Measurements from ENCODE around the gene TRAPPC10.

The TRAPPC10 gene

GRCh38 chr21:44006017-44006619, 6.0 kb upstream of the TRAPPC10 start:
- no peak for ATAC-seq

DNA sequence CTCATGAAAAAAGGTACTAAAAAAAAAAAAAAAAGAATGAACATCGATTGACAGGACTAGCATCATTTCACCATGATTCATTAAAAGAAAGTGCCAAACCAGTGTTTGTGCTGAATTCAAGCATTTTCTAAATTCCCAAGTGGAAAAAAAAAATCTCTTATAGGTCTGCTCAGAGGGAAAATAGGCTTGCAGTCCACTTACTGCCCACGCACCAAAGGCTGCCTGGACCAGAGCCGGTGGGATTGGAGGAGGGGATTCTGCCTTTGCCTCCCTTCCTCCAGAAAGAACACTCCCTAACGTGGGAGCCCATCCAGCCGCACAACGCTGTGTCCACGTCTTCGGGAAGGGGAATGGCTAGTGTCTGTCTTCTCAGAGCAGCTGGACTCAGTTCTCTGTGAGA, 5.5 kb upstream of the TRAPPC10 start:
- ATAC-seq, result no peak

- no peak for ATAC-seq
Observed at GRCh38 chr21:44010429-44010828, 1.7 kb upstream of the TRAPPC10 start.

- no peak for ATAC-seq
Observed at GRCh38 chr21:44011123-44011522, 986 bp upstream of the TRAPPC10 start.

DNA sequence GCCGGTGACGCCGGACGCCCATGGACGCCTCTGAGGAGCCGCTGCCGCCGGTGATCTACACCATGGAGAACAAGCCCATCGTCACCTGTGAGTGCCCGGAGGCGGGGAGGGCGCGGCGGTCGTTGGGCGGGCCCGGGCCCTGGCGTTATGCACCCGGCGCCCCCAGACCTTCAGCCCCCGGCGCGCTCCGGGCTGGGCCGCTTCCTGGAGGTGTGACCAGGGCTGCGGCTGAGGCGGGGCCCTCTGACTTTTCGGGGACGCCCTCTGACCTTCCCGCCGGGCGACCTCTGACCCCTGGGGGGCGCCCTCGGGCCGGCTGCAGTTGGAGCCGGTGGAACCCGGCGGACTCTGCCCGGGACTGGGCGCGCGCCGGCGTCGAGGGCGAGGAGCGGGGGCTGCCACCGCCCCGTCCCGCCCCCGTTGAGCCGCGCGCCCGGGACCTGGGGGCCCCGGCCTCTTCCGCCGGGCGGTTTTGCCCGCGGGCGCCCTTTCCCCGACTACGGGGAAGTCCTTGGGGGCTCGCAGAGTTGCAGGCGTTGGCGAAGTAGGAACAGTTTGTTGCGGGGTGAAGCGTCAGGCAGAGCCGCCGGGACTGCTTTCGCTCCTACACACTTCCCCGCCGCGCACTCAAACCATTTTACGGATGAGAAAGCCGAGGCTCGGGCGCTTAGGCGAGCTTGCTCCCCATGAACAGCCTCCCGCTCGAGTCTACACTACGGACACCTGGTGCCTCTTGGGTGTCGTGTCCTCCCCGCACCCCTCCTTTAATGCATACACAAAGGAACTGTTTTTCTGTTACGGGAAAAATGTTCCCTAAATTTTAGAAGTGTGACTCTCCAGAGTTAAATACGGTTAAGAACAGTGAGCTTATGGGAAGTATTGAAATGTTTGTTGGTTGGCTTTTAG, 618 bp downstream of the TRAPPC10 start:
- ATAC-seq, result peak; percentile 77

DNA sequence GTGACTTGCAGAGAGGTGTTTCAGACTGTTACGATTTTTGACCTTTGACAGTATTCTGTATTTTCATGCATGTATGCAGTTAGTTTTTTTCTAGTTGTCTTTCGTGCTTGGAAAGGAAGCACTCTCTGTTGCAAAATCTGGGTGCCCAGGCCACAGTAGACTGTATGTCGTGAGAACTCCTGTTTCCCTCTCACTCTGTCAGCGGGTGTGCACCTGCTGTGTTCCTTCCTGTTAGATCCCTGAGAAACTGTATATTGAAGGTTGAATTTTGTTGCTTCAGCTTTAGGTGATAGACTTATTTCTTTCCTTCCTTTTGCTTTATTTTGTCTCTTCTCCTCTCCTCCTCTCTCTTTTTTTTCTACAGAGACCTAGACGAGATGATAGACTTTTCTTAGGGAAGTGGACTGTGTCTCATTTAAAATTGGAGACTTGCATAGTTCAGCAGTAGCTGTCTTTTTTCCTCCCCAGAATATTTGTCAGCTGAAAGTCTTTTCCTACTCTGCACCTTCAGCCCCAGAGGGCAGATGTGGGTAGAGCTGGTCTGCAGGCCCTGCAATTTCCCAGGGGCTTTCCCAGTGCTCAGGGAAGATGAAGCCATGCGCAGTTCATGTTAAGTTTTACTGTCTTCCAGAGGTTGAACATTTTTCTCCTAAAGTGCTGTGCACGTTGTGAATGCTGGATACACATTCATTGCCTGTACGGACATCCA, 1.4 kb downstream of the TRAPPC10 start:
- ATAC-seq, result no peak

DNA sequence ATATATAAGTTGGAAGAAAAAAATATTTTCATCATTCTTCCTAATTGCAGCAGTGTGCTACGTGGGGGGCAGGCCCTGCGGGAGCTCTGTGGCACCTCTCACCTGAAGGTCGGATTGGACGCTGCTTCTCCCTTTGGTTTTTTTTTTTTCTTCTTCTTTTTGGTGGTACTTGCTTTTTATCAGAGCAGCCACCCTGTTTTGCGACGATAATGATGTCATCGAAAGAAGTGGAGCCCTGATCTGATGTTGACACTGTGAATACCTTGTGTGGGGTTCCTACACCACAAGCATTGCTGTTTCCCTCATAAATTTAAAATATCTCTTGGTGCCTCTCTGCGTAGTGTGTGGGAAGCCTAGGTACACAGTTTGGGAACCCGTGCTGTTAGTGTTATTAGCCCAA, 5.5 kb downstream of the TRAPPC10 start:
- no peak for ATAC-seq

GRCh38 chr21:44018127-44018526, 6.0 kb downstream of the TRAPPC10 start:
- no peak for ATAC-seq

GRCh38 chr21:44018813-44019567, 6.9 kb downstream of the TRAPPC10 start:
- no peak for ATAC-seq

DNA sequence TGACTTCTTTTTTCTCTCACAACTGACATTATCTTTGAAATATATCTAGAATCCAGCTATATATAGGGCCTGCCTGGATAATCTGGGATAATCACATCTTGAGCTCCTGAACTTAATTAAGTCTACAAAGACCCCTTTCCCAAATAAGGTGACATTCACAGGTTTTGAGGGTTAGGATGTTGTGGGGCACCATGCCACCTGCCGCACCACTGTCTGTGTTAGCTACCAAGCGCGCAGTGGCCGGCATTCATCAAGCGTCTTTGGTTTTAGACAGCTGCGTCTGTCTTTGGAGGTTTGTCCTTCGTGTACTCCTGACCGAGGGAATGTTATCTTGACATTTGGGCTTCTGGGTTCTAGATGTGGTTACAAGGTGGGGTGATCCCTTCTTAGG, 7.5 kb downstream of the TRAPPC10 start:
- no peak for ATAC-seq

DNA sequence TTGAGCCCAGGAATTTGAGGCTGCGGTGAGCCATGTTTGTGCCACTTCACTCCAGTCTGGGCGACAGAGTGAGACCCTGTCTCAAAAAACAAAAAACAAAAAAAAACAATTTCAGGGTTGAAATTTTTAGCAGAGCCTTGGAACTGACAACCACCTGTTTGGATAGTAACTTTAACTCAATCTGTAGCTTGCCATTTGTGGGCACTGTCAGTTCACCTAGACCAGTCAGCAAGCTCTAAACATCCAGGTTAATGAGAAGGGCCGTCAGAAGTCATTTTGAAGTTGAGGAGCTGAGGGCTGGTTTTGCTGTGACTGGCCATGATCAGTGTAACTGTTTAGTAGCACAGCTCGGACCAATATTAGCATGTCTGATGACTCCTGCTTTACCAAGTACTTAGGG, 8.4 kb downstream of the TRAPPC10 start:
- no peak for ATAC-seq

- no peak for ATAC-seq
Observed at GRCh38 chr21:44021064-44021463, 9.0 kb downstream of the TRAPPC10 start.

DNA sequence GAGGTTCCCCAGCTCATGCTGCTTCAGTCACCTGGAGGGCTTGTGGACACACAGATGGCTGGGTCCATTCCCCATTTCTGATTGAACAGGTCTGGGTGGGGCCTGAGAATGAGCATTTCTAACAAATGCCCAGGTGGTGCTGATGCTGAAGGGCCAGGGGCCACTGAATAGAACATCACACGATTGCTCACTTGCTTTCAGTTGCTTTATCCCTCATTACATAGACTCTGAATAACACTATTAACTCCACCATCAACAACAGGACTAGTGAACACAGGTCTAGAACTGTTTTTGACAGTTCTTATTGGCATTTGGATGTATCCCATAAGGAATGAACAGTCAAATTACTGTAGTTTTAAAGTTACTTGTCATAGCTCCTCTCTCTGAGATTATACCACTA, 12.1 kb downstream of the TRAPPC10 start:
- peak; percentile 46 to 68 for ATAC-seq

- no peak for ATAC-seq
Observed at GRCh38 chr21:44024887-44025353, 12.8 kb downstream of the TRAPPC10 start.

- no peak for ATAC-seq
Observed at GRCh38 chr21:44027607-44028286, 15.6 kb downstream of the TRAPPC10 start.

DNA sequence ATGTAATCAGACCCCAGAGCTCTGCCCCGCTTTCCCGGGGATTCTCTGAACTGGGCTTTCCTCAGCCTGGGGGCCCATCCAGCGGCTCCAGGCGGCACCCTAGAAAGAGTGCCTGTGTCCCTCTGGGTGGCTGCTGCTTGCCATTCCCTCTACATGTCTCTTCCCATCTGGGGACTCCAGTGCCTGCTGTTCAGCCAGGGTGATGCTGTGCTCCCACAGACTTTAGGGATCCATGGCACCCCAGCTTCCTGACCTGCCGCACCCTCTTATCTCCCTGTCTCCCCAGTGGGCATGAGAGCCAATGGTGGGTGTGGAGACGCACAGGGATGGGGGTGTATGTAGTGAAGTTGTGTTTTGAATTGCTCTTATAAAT, 16.2 kb downstream of the TRAPPC10 start:
- no peak for ATAC-seq

DNA sequence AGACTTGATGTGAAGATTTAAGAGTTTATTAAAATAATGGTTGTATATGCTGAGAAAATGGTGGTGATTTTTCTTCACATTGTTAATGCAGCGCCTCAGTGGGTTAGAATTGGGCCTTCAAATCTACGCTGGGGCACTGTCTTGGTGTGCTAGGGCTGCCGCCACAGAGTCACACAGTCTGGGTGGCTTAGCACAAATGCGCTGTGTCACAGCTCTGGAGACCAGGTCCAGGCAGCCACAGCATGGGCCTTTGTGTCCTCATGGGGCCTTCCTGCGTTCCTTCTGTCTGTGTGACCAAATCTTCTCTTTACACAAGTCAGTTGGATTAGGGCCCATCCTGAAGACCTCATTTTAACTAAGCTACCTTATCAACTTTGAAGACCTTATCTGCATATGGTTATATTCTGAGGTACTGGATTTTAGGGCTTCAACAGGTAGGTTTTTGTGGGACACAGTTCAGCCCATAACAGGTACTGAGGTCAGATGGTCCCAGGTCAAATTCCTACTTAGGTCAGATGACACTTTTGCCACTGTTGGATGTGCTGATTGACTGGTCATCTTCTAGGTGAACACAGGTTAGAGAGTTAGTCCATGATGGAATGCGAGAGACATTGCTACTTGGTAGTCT, 17.5 kb downstream of the TRAPPC10 start:
- no peak for ATAC-seq

- ATAC-seq, result no peak
Observed at GRCh38 chr21:44035244-44035643, 23.1 kb downstream of the TRAPPC10 start.

DNA sequence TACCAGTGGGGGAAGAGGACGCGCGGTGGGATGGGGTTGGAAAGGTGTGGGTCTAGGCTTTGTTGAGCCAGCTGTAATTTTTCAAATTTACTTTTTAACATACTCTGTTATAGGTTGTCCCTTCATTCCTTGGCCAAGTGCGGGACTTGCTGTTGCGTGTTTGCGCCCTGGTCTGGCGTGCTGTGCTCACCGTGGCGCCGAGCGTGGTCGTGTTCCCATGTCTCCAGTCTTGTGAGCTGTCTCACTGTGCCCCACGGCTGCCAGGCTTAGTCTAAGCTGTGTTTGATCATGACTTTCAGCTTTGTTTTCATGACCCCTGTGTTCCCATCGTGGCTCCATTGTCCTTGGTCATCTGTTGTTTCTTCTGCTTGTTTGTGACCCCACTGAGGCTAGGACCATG, 26.0 kb downstream of the TRAPPC10 start:
- ATAC-seq, result no peak

- ATAC-seq, result no peak
Observed at GRCh38 chr21:44039828-44040227, 27.7 kb downstream of the TRAPPC10 start.

DNA sequence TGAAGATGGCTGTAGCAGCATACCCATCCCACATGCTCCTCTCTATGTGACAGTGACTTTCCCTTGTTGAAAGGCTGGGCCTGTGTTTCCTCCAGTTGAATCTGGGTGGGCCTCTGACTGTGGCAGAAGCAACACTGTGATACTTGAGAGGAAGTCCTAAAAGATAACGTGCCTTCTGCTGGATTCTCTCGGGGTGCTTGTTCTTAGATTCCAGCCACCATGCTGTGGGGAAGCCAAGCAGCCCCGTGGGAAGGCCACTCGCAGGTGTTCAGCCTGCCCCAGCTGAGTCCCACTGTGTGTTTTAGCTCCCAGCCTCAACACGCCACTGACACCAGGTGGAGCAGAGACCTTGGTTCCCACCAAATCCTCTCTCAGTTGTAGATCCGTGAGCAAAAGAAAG, 31.5 kb downstream of the TRAPPC10 start:
- ATAC-seq, result no peak

DNA sequence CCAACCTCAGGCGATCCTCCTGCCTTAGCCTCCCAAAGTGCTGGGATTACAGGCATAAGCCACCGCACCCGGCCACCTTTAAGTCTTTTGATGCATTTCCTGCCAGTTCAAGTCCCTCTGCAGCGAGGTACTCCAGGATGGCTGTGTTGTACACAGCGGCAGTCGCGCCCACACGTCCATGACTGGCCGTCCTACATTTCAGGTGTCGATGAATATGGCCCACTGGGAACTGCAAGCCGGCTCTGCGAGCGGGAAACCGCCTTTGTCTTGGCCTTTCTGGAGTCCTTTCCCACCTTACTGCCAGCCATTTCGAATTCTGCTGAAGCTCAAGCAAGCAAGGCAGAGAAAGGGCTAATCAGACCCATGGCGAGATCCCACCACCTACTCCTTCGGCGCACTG, 34.6 kb downstream of the TRAPPC10 start:
- no peak for ATAC-seq

Data from activated CD4-positive, CD25-positive, alpha-beta regulatory T cell treated with anti-CD3 and anti-CD28 coated beads, Interleukin-2, amount 50 U/mL, for 24 hours (primary cell).